Effector memory CD4-positive, alpha-beta T cell (primary cell): ENCODE results near the gene DNASE1L2.

ENCODE experiments used
- DNase-seq, 3 donors: peaks; one replicate each; pipeline ENCODE4 v3.0.0-alpha.2; 2020
- H3K27ac ChIP-seq: 2 replicates; pipeline ENCODE4 v1.7.0; 2013; ENCODE audit warnings: mild to moderate bottlenecking, low read length, moderate library complexity; ENCODE audit not compliant: insufficient read depth, poor library complexity, severe bottlenecking
- H3K27me3 ChIP-seq: replicated peaks from 2 replicates; pipeline ENCODE4 v1.7.0; 2013; ENCODE audit warnings: mild to moderate bottlenecking, low read length; ENCODE audit not compliant: insufficient read depth, control insufficient read depth, poor library complexity, severe bottlenecking
- H3K36me3 ChIP-seq: 2 replicates; pipeline ENCODE4 v1.7.0; 2013; ENCODE audit warnings: mild to moderate bottlenecking, low read length, moderate library complexity; ENCODE audit not compliant: control insufficient read depth, insufficient read depth
- H3K4me1 ChIP-seq: 2 replicates; pipeline ENCODE4 v1.7.0; 2013; ENCODE audit warnings: low read length, mild to moderate bottlenecking; ENCODE audit not compliant: control insufficient read depth, insufficient read depth, poor library complexity, severe bottlenecking
- H3K4me3 ChIP-seq: 2 replicates; pipeline ENCODE4 v1.7.0; 2013; ENCODE audit warnings: low read length, low read depth, mild to moderate bottlenecking; ENCODE audit not compliant: insufficient read depth, poor library complexity, severe bottlenecking
- H3K9me3 ChIP-seq: 2 replicates; pipeline ENCODE4 v1.7.0; 2013; ENCODE audit warnings: mild to moderate bottlenecking, low read length, moderate library complexity; ENCODE audit not compliant: control insufficient read depth

Gene DNASE1L2

GRCh38 chr16:2277466-2278271, 41.4 kb downstream of the DNASE1L2 start:
- Histone ChIP-seq H3K27ac (no peak overlapping the region), H3K4me3 (no peak overlapping the region), H3K36me3 (no peaks in the 10 kb centered on the region), H3K9me3 (no peaks in the 10 kb centered on the region), H3K4me1 (no peaks in the 10 kb centered on the region), H3K27me3 (no peaks in the 10 kb centered on the region)
- no peak for DNase-seq

GRCh38 chr16:2278272-2278608, 42.0 kb downstream of the DNASE1L2 start:
- H3K27ac ChIP-seq, result no peak overlapping the region
- H3K36me3 ChIP-seq, result no peaks in the 10 kb centered on the region
- H3K4me1 ChIP-seq, result no peaks in the 10 kb centered on the region
- H3K27me3 ChIP-seq, result no peaks in the 10 kb centered on the region
- H3K4me3 ChIP-seq, result no peak overlapping the region
- H3K9me3 ChIP-seq, result no peaks in the 10 kb centered on the region
- no peak for DNase-seq

- Histone ChIP-seq H3K27ac (no peak overlapping the region), H3K27me3 (no peaks in the 10 kb centered on the region), H3K9me3 (no peaks in the 10 kb centered on the region), H3K36me3 (no peaks in the 10 kb centered on the region), H3K4me1 (no peaks in the 10 kb centered on the region), H3K4me3 (no peak overlapping the region)
- no peak for DNase-seq
Measured at GRCh38 chr16:2278956-2279800, 42.9 kb downstream of the DNASE1L2 start.

- Histone ChIP-seq H3K36me3 (no peaks in the 10 kb centered on the region), H3K4me1 (no peaks in the 10 kb centered on the region), H3K27ac (no peak overlapping the region), H3K4me3 (no peak overlapping the region), H3K9me3 (no peaks in the 10 kb centered on the region), H3K27me3 (no peaks in the 10 kb centered on the region)
- DNase-seq, result no peak
Measured at GRCh38 chr16:2280461-2280860, 44.2 kb downstream of the DNASE1L2 start.

- Histone ChIP-seq H3K27me3 (no peaks in the 10 kb centered on the region), H3K4me1 (no peaks in the 10 kb centered on the region), H3K4me3 (no peak overlapping the region), H3K27ac (no peak overlapping the region), H3K9me3 (no peaks in the 10 kb centered on the region), H3K36me3 (no peaks in the 10 kb centered on the region)
- no peak for DNase-seq
Measured at GRCh38 chr16:2280981-2281542, 44.8 kb downstream of the DNASE1L2 start.

GRCh38 chr16:2282262-2282661, 46.0 kb downstream of the DNASE1L2 start:
- no peak for DNase-seq
- H3K4me1 ChIP-seq, result no peaks in the 10 kb centered on the region
- no peaks in the 10 kb centered on the region for H3K27me3 ChIP-seq
- no peak overlapping the region for H3K4me3 ChIP-seq
- H3K9me3 ChIP-seq, result no peaks in the 10 kb centered on the region
- no peak overlapping the region for H3K27ac ChIP-seq
- no peaks in the 10 kb centered on the region for H3K36me3 ChIP-seq

- DNase-seq, result no peak
- no peaks in the 10 kb centered on the region for H3K4me1 ChIP-seq
- H3K36me3 ChIP-seq, result no peaks in the 10 kb centered on the region
- no peak overlapping the region for H3K4me3 ChIP-seq
- no peaks in the 10 kb centered on the region for H3K9me3 ChIP-seq
- no peak overlapping the region for H3K27ac ChIP-seq
- no peaks in the 10 kb centered on the region for H3K27me3 ChIP-seq
Measured at GRCh38 chr16:2282866-2283555, 46.8 kb downstream of the DNASE1L2 start.

GRCh38 chr16:2284001-2284770, 47.9 kb downstream of the DNASE1L2 start:
- DNase-seq, result no peak
- Histone ChIP-seq H3K27me3 (no peaks in the 10 kb centered on the region), H3K4me1 (no peaks in the 10 kb centered on the region), H3K9me3 (no peaks in the 10 kb centered on the region), H3K4me3 (no peak overlapping the region), H3K27ac (no peak overlapping the region), H3K36me3 (no peaks in the 10 kb centered on the region)

- Histone ChIP-seq H3K27me3 (no peaks in the 10 kb centered on the region), H3K36me3 (no peaks in the 10 kb centered on the region), H3K27ac (no peak overlapping the region), H3K4me1 (no peaks in the 10 kb centered on the region), H3K9me3 (no peaks in the 10 kb centered on the region), H3K4me3 (no peak overlapping the region)
- DNase-seq, result no peak
Measured at GRCh38 chr16:2284797-2285576, 48.7 kb downstream of the DNASE1L2 start.
